SJCRH30 (cell line): ENCODE measurements around the gene PDE4C. TPM values are rescaled to one million over a fixed set of nuclear protein-coding genes. Genes with fewer than 3 reads are reported as not detected.
A peak's percentile ranks its signal among the peaks of the same experiment; 100 is the strongest.

Experiments used
- DNase-seq, 2 experiments: peaks; one replicate each; pipeline ENCODE4 v3.0.0-alpha.2; 2015 to 2020
- H3K27ac ChIP-seq: fragments of 250-450 bp; sonication (Bioruptor Pico); 2 replicates; pipeline ENCODE4 v1.5.1; 2020; ENCODE audit warnings: mild to moderate bottlenecking, moderate library complexity
- H3K27me3 ChIP-seq: fragments of 250-450 bp; sonication (Bioruptor Pico); 2 replicates; pipeline ENCODE4 v1.5.1; 2020; ENCODE audit warnings: mild to moderate bottlenecking, moderate library complexity
- H3K36me3 ChIP-seq: fragments of 250-450 bp; sonication (Bioruptor Pico); 2 replicates; pipeline ENCODE4 v1.5.1; 2020; ENCODE audit warnings: mild to moderate bottlenecking, moderate library complexity
- H3K4me1 ChIP-seq: fragments of 250-450 bp; sonication (Bioruptor Pico); 2 replicates; pipeline ENCODE4 v1.5.1; 2020; ENCODE audit warnings: mild to moderate bottlenecking, moderate library complexity
- H3K4me3 ChIP-seq: fragments of 250-450 bp; sonication (Bioruptor Pico); 2 replicates; pipeline ENCODE4 v1.5.1; 2020; ENCODE audit warnings: mild to moderate bottlenecking, moderate library complexity
- H3K9me3 ChIP-seq: fragments of 250-450 bp; sonication (Bioruptor Pico); replicated peaks from 2 replicates; pipeline ENCODE4 v1.5.1; 2020; ENCODE audit warnings: mild to moderate bottlenecking, moderate library complexity
- total RNA-seq: library from RNA; depleted of rRNA; stranded (reverse); fragments of >200 nt; shearing (Covaris generic); gene quantifications from 2 replicates; pipeline ENCODE4 v1.2.3, GENCODE V29; 2014

The PDE4C gene
- total RNA-seq, 1 experiment from 2014 or later, result 1.3 TPM

- Histone ChIP-seq H3K4me3 (no peak overlapping the region), H3K4me1 (no peaks in the 10 kb centered on the region), H3K27ac (no peak overlapping the region), H3K36me3 (no peaks in the 10 kb centered on the region), H3K27me3 (no peaks in the 10 kb centered on the region), H3K9me3 (no peaks in the 10 kb centered on the region)
- DNase-seq, result peak; percentile 63 to 68
These were observed 7.1 kb upstream of the PDE4C start for GRCh38 chr19:18233224-18233825.

GRCh38 chr19:18232540-18233223 lies 6.4 kb upstream of the PDE4C start:
- H3K36me3 ChIP-seq, result no peaks in the 10 kb centered on the region
- H3K27ac ChIP-seq, result no peak overlapping the region
- H3K27me3 ChIP-seq, result no peaks in the 10 kb centered on the region
- no peak for DNase-seq
- no peaks in the 10 kb centered on the region for H3K9me3 ChIP-seq
- H3K4me1 ChIP-seq, result no peaks in the 10 kb centered on the region
- H3K4me3 ChIP-seq, result no peak overlapping the region

GRCh38 chr19:18231775-18232174 lies 5.5 kb upstream of the PDE4C start:
- Histone ChIP-seq H3K27me3 (no peaks in the 10 kb centered on the region), H3K4me3 (no peak overlapping the region), H3K4me1 (no peaks in the 10 kb centered on the region), H3K9me3 (no peaks in the 10 kb centered on the region), H3K36me3 (no peaks in the 10 kb centered on the region), H3K27ac (no peak overlapping the region)
- peak in 1 of 2 experiments; percentile 18 for DNase-seq

DNA sequence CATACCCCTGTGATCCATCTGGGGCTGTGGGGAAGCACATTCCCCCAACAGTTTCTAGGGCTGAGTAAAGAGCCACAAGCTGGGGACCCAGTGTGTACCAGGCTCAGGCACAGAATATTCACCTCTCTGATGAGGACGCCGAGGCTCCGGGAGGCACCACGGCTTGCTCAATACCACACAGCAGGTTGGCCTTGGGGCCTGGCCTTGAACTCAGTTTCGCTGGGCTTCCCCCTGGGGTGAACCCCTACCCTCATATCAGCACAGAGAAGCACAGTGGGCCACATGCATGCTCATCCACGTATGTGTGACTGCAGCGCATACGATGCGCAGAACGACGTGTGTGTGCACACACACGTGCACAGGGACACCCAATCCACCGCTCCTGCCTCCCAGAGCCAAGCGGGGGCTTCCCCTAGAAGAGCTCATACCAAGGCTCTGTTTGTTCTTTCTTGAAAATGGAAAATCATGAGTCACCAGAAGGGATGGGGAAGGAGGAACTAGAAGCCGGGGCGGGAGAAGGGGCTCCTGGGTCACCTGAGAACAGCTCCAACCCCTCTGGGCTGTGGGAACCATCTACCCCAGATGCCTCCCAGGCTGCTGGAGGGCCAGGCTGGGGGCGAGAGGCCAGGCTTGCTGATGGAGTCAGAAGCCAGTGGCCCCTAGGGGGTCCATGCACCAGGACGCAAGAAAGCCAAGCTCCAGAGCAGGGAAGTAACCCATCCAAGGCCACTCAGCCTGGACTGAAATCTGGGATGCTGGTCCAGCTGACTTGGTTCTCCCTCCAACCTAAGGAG lies 4.9 kb upstream of the PDE4C start:
- Histone ChIP-seq H3K27ac (no peak overlapping the region), H3K4me3 (no peak overlapping the region), H3K27me3 (no peaks in the 10 kb centered on the region), H3K4me1 (no peaks in the 10 kb centered on the region), H3K9me3 (no peaks in the 10 kb centered on the region), H3K36me3 (no peaks in the 10 kb centered on the region)
- DNase-seq, result no peak

- Histone ChIP-seq H3K9me3 (no peaks in the 10 kb centered on the region), H3K4me1 (no peaks in the 10 kb centered on the region), H3K27ac (no peak overlapping the region), H3K4me3 (no peak overlapping the region), H3K27me3 (no peaks in the 10 kb centered on the region), H3K36me3 (no peaks in the 10 kb centered on the region)
- no peak for DNase-seq
These were observed 3.7 kb upstream of the PDE4C start for GRCh38 chr19:18229915-18230314.

- Histone ChIP-seq H3K9me3 (no peaks in the 10 kb centered on the region), H3K4me1 (no peaks in the 10 kb centered on the region), H3K27me3 (no peaks in the 10 kb centered on the region), H3K36me3 (no peaks in the 10 kb centered on the region), H3K27ac (no peak overlapping the region), H3K4me3 (no peak overlapping the region)
- peak in 1 of 2 experiments; percentile 19 for DNase-seq
These were observed 3.2 kb upstream of the PDE4C start for GRCh38 chr19:18229474-18229873.

DNA sequence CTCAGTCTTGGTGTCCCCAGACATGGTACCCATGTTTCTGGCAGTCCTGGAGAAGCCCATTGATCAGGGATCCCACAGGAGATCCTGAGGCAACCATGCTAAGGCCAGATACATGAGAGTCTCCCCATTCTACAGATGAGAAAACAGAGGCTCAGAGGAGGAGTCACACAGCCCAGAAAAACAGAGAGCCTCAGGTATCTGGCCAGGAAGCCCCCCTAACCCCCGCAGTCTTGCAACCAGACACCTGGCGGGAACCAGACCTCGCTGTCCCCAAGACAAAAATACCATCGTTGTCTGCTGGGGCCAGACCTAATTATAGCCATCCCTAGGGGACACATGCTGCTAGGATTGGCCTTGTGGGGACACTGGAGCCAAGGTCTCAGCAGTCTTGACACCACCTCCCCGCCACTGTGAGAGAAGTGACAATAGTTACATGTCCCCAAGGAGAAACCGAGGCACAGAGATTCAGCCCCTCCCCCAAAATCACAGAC lies 1.6 kb upstream of the PDE4C start:
- Histone ChIP-seq H3K4me3 (no peak overlapping the region), H3K27ac (no peak overlapping the region), H3K36me3 (no peaks in the 10 kb centered on the region), H3K27me3 (no peaks in the 10 kb centered on the region), H3K4me1 (no peaks in the 10 kb centered on the region), H3K9me3 (no peaks in the 10 kb centered on the region)
- DNase-seq, result no peak

- peak in 1 of 2 experiments; percentile 13 for DNase-seq
- H3K27me3 ChIP-seq, result no peaks in the 10 kb centered on the region
- H3K9me3 ChIP-seq, result no peaks in the 10 kb centered on the region
- H3K36me3 ChIP-seq, result no peaks in the 10 kb centered on the region
- no peaks in the 10 kb centered on the region for H3K4me1 ChIP-seq
- no peak overlapping the region for H3K27ac ChIP-seq
- H3K4me3 ChIP-seq, result no peak overlapping the region
These were observed 930 bp upstream of the PDE4C start for GRCh38 chr19:18226956-18227780.

DNA sequence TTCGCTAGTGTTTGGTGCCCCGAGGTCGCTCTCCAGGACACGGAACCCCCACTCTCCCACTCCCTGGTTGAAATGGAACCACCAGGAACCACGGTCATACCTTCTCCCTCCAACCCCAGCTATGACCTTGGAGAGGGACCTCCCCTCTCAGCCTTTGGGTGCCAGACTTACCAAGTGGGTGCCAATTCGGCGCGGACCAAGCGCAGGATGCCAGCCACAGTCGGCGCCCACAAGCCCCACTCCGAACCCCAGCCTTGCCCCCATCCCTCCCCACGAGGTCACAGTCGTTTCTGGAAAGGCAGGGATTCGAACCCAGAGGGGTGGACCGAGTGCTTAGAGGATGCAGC lies 910 bp downstream of the PDE4C start:
- Histone ChIP-seq H3K9me3 (no peaks in the 10 kb centered on the region), H3K4me1 (no peaks in the 10 kb centered on the region), H3K27ac (no peak overlapping the region), H3K36me3 (no peaks in the 10 kb centered on the region), H3K4me3 (no peak overlapping the region), H3K27me3 (no peaks in the 10 kb centered on the region)
- DNase-seq, result no peak

DNA sequence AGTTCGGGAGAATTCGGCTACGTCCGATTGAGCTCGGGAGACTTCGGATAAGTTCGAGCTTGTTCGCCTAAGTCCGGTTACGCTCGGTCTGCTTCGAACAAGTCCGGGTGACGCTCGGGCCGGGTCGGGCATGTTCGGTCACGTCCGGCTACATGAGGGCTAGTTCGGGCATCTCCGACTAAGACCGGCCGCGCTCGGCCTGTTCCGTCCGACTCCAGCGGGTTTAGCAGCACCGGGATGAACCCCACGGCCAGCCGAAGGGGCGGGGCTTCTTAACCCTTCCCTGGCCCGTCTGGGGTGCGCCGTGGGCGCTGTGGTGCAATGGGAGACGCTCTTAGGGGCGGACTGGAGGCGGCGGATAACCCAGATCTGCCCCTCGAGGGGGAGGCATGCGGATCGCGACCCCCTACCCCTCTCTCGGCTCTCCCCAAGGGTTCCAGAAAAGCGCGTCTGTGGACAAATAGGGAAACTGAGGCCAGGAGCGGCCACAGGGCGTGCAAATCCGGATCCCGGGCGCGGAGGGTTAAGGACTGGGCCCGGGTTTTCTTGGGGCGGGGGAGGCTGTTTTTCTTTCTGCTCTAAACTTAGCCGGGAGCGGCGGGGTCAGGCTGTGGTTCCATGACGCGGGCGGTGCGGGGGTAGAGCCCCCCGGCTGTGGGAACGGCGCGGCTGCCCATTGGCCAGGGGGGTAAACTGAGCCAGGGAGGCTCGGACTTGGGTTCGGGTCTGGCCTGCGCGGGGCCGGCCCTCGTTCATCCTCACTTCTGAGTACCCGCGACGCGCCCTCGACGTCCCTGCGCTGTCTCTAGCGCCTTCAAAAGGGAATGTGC lies 1.5 kb downstream of the PDE4C start:
- H3K27me3 ChIP-seq, result no peaks in the 10 kb centered on the region
- no peak overlapping the region for H3K4me3 ChIP-seq
- H3K27ac ChIP-seq, result no peak overlapping the region
- no peaks in the 10 kb centered on the region for H3K36me3 ChIP-seq
- no peaks in the 10 kb centered on the region for H3K4me1 ChIP-seq
- H3K9me3 ChIP-seq, result no peaks in the 10 kb centered on the region
- DNase-seq, result no peak

DNA sequence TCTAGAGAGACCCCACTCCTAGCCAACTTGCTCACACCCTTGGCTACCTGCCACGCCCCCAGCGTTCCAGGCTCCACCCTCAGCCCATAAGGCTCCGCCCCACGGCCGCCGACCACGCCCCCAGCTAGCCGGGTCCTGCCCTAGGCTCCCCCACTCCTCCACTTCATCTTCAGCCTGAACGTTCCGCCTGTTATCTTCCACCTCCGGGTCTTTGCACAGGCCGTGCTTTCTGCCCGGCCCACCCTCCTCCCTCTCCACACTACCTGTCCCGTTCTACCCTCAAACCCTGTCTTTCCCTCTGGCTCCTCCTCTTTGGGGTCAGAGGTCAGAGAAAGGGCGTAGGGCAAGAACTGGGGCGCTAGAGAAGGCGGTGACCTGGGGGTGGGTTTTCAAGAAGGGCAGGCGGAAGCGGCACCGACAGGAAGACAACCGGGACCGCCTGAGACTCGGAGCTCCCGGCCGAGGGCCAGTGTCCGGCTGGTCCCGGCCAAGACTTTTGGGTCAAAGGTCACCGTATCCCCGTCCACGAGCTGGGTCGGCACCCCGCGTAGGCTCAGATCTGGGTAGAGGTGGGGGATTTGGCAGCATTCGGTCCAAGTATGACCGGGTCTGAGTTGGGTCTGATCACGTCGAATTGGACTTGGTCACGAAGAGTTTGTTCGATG lies 2.2 kb downstream of the PDE4C start:
- Histone ChIP-seq H3K36me3 (no peaks in the 10 kb centered on the region), H3K9me3 (no peaks in the 10 kb centered on the region), H3K27ac (no peak overlapping the region), H3K27me3 (no peaks in the 10 kb centered on the region), H3K4me3 (no peak overlapping the region), H3K4me1 (no peaks in the 10 kb centered on the region)
- DNase-seq, result peak; percentile 43 to 49

GRCh38 chr19:18221815-18222725 lies 4.2 kb downstream of the PDE4C start:
- DNase-seq, result no peak
- Histone ChIP-seq H3K9me3 (no peaks in the 10 kb centered on the region), H3K27ac (no peak overlapping the region), H3K4me3 (no peak overlapping the region), H3K27me3 (no peaks in the 10 kb centered on the region), H3K36me3 (no peaks in the 10 kb centered on the region), H3K4me1 (no peaks in the 10 kb centered on the region)
